ENCODE results near the gene EGLN3. TPM values are rescaled to one million over a fixed set of nuclear protein-coding genes. Genes with fewer than 3 reads are reported as not detected.

EGLN3 gene
- total RNA-seq, 1 donor from 2014 or later, result 153 TPM

GRCh38 chr14:33916663-33917565 is 34.0 kb downstream of the EGLN3 start:
- DNase-seq, result no peak
- intact Hi-C loops (cut with micrococcal nuclease), result no loop called here
- TF ChIP-seq, protein P1, sequence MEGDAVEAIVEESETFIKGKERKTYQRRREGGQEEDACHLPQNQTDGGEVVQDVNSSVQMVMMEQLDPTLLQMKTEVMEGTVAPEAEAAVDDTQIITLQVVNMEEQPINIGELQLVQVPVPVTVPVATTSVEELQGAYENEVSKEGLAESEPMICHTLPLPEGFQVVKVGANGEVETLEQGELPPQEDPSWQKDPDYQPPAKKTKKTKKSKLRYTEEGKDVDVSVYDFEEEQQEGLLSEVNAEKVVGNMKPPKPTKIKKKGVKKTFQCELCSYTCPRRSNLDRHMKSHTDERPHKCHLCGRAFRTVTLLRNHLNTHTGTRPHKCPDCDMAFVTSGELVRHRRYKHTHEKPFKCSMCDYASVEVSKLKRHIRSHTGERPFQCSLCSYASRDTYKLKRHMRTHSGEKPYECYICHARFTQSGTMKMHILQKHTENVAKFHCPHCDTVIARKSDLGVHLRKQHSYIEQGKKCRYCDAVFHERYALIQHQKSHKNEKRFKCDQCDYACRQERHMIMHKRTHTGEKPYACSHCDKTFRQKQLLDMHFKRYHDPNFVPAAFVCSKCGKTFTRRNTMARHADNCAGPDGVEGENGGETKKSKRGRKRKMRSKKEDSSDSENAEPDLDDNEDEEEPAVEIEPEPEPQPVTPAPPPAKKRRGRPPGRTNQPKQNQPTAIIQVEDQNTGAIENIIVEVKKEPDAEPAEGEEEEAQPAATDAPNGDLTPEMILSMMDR (IDR thresholded peaks at IDR 0.05; ENCODE audit: borderline replicate concordance), result no peak

DNA sequence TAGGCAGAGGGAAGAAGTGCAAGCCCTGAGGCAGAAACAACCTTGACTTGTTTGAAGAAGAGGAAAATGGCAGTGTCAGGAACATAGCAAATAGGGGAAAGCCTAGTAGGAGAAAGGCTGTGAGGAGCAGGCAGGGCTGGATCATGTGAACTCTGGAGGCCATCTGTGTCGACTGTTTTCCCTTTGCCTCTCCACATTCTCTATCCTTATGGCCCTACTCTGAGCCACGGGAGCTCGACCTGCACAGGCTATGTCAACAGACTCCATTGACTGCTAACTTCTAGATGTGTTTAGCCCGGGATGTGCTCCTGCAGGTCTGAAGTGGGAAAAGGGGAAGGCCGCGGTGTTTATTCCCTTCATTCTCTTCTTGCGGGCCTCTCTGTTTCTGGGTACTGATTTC is 35.2 kb downstream of the EGLN3 start:
- peaks cover 27% of the 10 kb centered on the region for H3K4me1 ChIP-seq
- intact Hi-C loops (cut with micrococcal nuclease), result no loop called here
- TF ChIP-seq, protein P1 (IDR thresholded peaks at IDR 0.05; ENCODE audit: borderline replicate concordance), result no peak
- no peak overlapping the region for H3K4me3 ChIP-seq
- H3K9me3 ChIP-seq (replicated peaks), result no peaks in the 10 kb centered on the region
- DNase-seq, result no peak
- no peak overlapping the region for H3K27ac ChIP-seq (replicated peaks)
- no peaks in the 10 kb centered on the region for H3K36me3 ChIP-seq
- no peaks in the 10 kb centered on the region for H3K27me3 ChIP-seq (ENCODE audit: low read depth)

More at GRCh38 chr14:33916663-33917565, 34.0 kb downstream of the EGLN3 start:
- peaks cover 27% of the 10 kb centered on the region for H3K4me1 ChIP-seq
- no peaks in the 10 kb centered on the region for H3K9me3 ChIP-seq (replicated peaks)
- no peak overlapping the region for H3K4me3 ChIP-seq
- H3K36me3 ChIP-seq, result no peaks in the 10 kb centered on the region
- H3K27me3 ChIP-seq (ENCODE audit: low read depth), result no peaks in the 10 kb centered on the region
- H3K27ac ChIP-seq (replicated peaks), result peak overlapping the region; percentile 57

DNA sequence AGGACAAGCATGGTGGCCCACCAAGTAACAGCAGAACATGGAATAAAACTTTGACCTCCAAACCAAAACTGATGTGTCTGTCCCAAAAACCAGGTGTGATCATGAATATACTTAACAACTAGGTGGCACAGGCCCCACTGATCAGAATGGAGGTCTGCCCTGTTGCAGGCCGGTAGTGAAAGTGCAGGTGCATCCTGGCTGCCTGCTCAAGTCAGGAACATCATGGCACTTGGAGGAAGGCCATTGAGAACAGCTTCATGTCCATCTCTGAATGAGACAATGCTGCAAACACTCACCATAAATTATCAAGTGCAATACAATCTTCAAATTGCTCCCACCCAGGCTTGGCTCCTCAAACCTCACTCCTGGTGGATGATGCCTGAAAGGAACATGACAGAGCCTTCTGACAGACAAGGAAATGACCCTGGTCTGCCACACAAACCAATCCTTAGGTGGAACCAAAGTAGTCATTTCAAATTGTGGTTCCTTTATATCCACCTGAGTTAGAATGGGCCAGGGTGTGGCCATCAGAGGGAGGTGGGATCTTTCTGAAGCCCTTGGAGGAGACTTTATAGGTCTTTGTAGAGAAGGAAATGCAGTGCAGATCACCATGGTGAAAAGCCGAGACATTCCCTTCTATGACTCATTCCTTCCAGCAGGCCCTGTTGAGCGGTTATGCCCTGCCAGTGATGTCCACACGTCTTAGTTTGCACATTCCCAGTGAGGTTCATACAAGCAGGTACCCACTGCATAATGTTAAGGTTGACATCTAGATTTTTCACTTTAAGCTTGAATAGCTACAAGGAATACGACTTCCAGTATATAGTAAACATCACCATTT is 36.0 kb downstream of the EGLN3 start:
- no peak overlapping the region for H3K27ac ChIP-seq (replicated peaks)
- no peaks in the 10 kb centered on the region for H3K9me3 ChIP-seq (replicated peaks)
- no peak for DNase-seq
- intact Hi-C loops (cut with micrococcal nuclease), result no loop called here
- H3K4me3 ChIP-seq, result no peak overlapping the region
- peaks cover 27% of the 10 kb centered on the region for H3K4me1 ChIP-seq
- H3K27me3 ChIP-seq (ENCODE audit: low read depth), result no peaks in the 10 kb centered on the region
- TF ChIP-seq, protein P1 (IDR thresholded peaks at IDR 0.05; ENCODE audit: borderline replicate concordance), result no peak
- no peaks in the 10 kb centered on the region for H3K36me3 ChIP-seq

- Histone ChIP-seq H3K36me3 (no peaks in the 10 kb centered on the region), H3K27ac (replicated peaks) (no peak overlapping the region), H3K27me3 (ENCODE audit: low read depth) (no peaks in the 10 kb centered on the region), H3K9me3 (replicated peaks) (no peaks in the 10 kb centered on the region), H3K4me1 (peaks cover 4% of the 10 kb centered on the region), H3K4me3 (no peak overlapping the region)
- intact Hi-C loops (cut with micrococcal nuclease), result no loop called here
- DNase-seq, result no peak
- TF ChIP-seq, protein P1 (IDR thresholded peaks at IDR 0.05; ENCODE audit: borderline replicate concordance), result no peak
Measured at GRCh38 chr14:33911046-33911445, 39.8 kb downstream of the EGLN3 start.

GRCh38 chr14:33910435-33910834 is 40.4 kb downstream of the EGLN3 start:
- no peaks in the 10 kb centered on the region for H3K27me3 ChIP-seq (ENCODE audit: low read depth)
- H3K36me3 ChIP-seq, result no peaks in the 10 kb centered on the region
- TF ChIP-seq, protein P1 (IDR thresholded peaks at IDR 0.05; ENCODE audit: borderline replicate concordance), result no peak
- intact Hi-C loops (cut with micrococcal nuclease), result no loop called here
- no peak for DNase-seq
- no peak overlapping the region for H3K4me3 ChIP-seq
- no peak overlapping the region for H3K27ac ChIP-seq (replicated peaks)
- H3K9me3 ChIP-seq (replicated peaks), result no peaks in the 10 kb centered on the region
- no peaks in the 10 kb centered on the region for H3K4me1 ChIP-seq

Data from left ventricle myocardium inferior (tissue), 1 donor.